HepG2 (cell line): ENCODE data around the gene VSTM1. TPM values are rescaled to one million over a fixed set of nuclear protein-coding genes. Genes with fewer than 3 reads are reported as not detected.

Experiments used
- ATAC-seq: fragments of 200-7000 bp; cut with Tn5 transposase; 3 replicates; pipeline ENCODE4 v1.9.1; 2020; ENCODE audit warnings: mild to moderate bottlenecking, moderate library complexity
- BruUV-seq: library from RNA; stranded (reverse); fragments of 400-500 nt; replicated peaks from 2 replicates; lab custom pipeline; 2021; lab: Mats Ljungman, UMichigan
- CTCF ChIA-PET: fragments of 300-600 bp; formaldehyde crosslinking; extraction: SDS; loops from one replicate; lab custom pipeline; 2021; ENCODE audit warnings: low total read pairs, inconsistent platforms, low intra/inter-chr PET ratio; lab: Yijun Ruan, JAX
- POLR2A ChIA-PET: fragments of 350-600 bp; sonication (Branson Sonifier 250); formaldehyde crosslinking; loops from one replicate; lab custom pipeline; 2020; ENCODE audit warnings: antibody characterized with exemption, inconsistent platforms; lab: Yijun Ruan, JAX
- DNase-seq: peaks from one replicate; pipeline ENCODE4 v3.0.0-alpha.2; 2015; ENCODE audit warnings: low spot score
- FAIRE-seq: peaks from 3 replicates; lab custom pipeline; 2011; peaks lifted over from hg19 to GRCh38; lab: Jason Lieb, UNC
- H2AFZ ChIP-seq: one replicate; pipeline ENCODE4 v1.6.1; 2011; ENCODE audit warnings: low read length, inconsistent platforms
- H3K27ac ChIP-seq: fragments of 300-600 bp; 3 replicates; pipeline ENCODE4 v1.8.0; 2011; ENCODE audit warnings: mixed run types, mild to moderate bottlenecking, mixed read lengths, low read length, inconsistent platforms; ENCODE audit not compliant: insufficient read depth; ENCODE audit errors: extremely low read length
- H3K27me3 ChIP-seq, 2 experiments: fragments of 200-600 bp in 1 of 2; 2 replicates in 1 of 2; 3 replicates in 1 of 2; pipeline versions ENCODE4 v1.6.0 to v1.8.0; 2011; ENCODE audit warnings: low read length in 2 of 2, mild to moderate bottlenecking in 2 of 2, moderate library complexity in 2 of 2, inconsistent platforms in 1 of 2; ENCODE audit not compliant: insufficient read depth in 2 of 2, control insufficient read depth in 1 of 2
- H3K36me3 ChIP-seq, 2 experiments: fragments of 200-600 bp in 1 of 2; replicated peaks in 1 of 2; 2 replicates in 1 of 2; 3 replicates in 1 of 2; pipeline versions ENCODE4 v1.5.1 to v1.8.0; 2011; ENCODE audit warnings: low read length in 2 of 2, inconsistent platforms in 1 of 2; ENCODE audit not compliant: insufficient read depth in 2 of 2, control insufficient read depth in 1 of 2
- H3K4me1 ChIP-seq: 2 replicates; pipeline ENCODE4 v1.5.1; 2012; ENCODE audit warnings: low read length, inconsistent platforms; ENCODE audit not compliant: insufficient read depth
- H3K4me2 ChIP-seq: 2 replicates; pipeline ENCODE4 v1.6.0; 2011; ENCODE audit warnings: low read depth, low read length, inconsistent platforms
- H3K4me3 ChIP-seq, 3 experiments: fragments of 200-600 bp in 1 of 3; sonication (generic), shearing (Covaris generic) in 1 of 3; replicated peaks in 1 of 3; 2 replicates each; pipeline ENCODE4 v1.5.1; 2011 to 2016; ENCODE audit warnings: low read length in 3 of 3, inconsistent platforms in 2 of 3, low read depth in 2 of 3, mild to moderate bottlenecking in 2 of 3, control low read depth in 1 of 3, mixed read lengths in 1 of 3; ENCODE audit not compliant: insufficient read depth in 1 of 3
- H3K79me2 ChIP-seq: one replicate; pipeline ENCODE4 v1.6.1; 2011; ENCODE audit warnings: low read length, inconsistent platforms; ENCODE audit not compliant: insufficient read depth
- H3K9ac ChIP-seq: 2 replicates; pipeline ENCODE4 v1.6.0; 2011; ENCODE audit warnings: mild to moderate bottlenecking, low read depth, low read length, inconsistent platforms; ENCODE audit not compliant: insufficient read depth
- H3K9me3 ChIP-seq: 2 replicates; pipeline ENCODE4 v1.5.1; 2012; ENCODE audit warnings: mild to moderate bottlenecking, low read length
- H4K20me1 ChIP-seq: 2 replicates; pipeline ENCODE4 v1.6.0; 2011; ENCODE audit warnings: inconsistent platforms, mild to moderate bottlenecking, low read length, moderate library complexity; ENCODE audit not compliant: insufficient read depth
- CCAR2 ChIP-seq: fragments of 200-400 bp; formaldehyde crosslinking; optimal IDR thresholded peaks from 2 replicates; pipeline ENCODE3; 2018; ENCODE audit warnings: low read depth, mild to moderate bottlenecking, low read length, moderate library complexity
- IKZF4 ChIP-seq: sonication (generic); formaldehyde crosslinking; IDR thresholded peaks from 2 replicates; pipeline ENCODE4 v1.5.1; 2020; ENCODE audit warnings: borderline replicate concordance, mild to moderate bottlenecking, low read depth, missing genetic modification reagents; ENCODE audit errors: not compliant biosample characterization
- MZF1 ChIP-seq: sonication (generic); formaldehyde crosslinking; IDR thresholded peaks from 2 replicates; pipeline ENCODE4 v1.8.1; 2023; ENCODE audit warnings: mild to moderate bottlenecking, missing genetic modification reagents, borderline replicate concordance
- SRSF1 ChIP-seq: fragments of 200-400 bp; formaldehyde crosslinking; optimal IDR thresholded peaks from 2 replicates; pipeline ENCODE3; 2017; ENCODE audit warnings: mild to moderate bottlenecking, low read depth, low read length, moderate library complexity
- THAP9 ChIP-seq: sonication (generic); formaldehyde crosslinking; IDR thresholded peaks from 2 replicates; pipeline ENCODE4; 2020; ENCODE audit warnings: missing genetic modification reagents, mild to moderate bottlenecking, borderline replicate concordance
- TOPORS ChIP-seq: sonication (generic); formaldehyde crosslinking; IDR thresholded peaks from 2 replicates; pipeline ENCODE4 v1.8.0; 2023; ENCODE audit warnings: mild to moderate bottlenecking, missing genetic modification reagents
- ZNF143 ChIP-seq: sonication (generic); formaldehyde crosslinking; IDR thresholded peaks from 2 replicates; pipeline ENCODE4 v1.4.0; 2020; ENCODE audit warnings: missing genetic modification reagents
- ZNF430 ChIP-seq: sonication (generic); formaldehyde crosslinking; IDR thresholded peaks from 2 replicates; pipeline ENCODE4 v1.9.0; 2021; ENCODE audit warnings: mild to moderate bottlenecking, missing genetic modification reagents
- WGBS: methylation state at CpG from one replicate; pipeline ENCODE4 v1.1.6; 2017; ENCODE audit warnings: low lambda C conversion rate; 5-methylcytosine and 5-hydroxymethylcytosine counted together
- in situ Hi-C: cut with HindIII; loops from 2 replicates; pipeline ENCODE4 v1.10.0; 2017; ENCODE audit warnings: low pct_unique_long_range_greater_than_20kb; ENCODE audit not compliant: extremely low pct_ligation_motif_present
- intact Hi-C: fragments of 100-400 bp; cut with micrococcal nuclease; formaldehyde crosslinking; loops from one replicate; pipeline ENCODE4 v1.10.0; 2022; ENCODE audit not compliant: unreplicated experiment
- polyA plus RNA-seq, 8 experiments: library from polyadenylated mRNA; depleted of rRNA in 3 of 8; stranded (reverse) in 7 of 8; unstranded in 1 of 8; fragments of >200 nt; fragmentation: Illumina TruSeq in 4 of 8; extraction: Trizol in 4 of 8; gene quantifications; 2 replicates each; pipeline versions ENCODE4 v1.2.1 to v1.2.3, GENCODE V29; 2011 to 2016; ENCODE audit warnings: low read depth in 4 of 8, missing spikeins in 1 of 8, mixed read lengths in 1 of 8; ENCODE audit not compliant: insufficient read depth in 1 of 8
- total RNA-seq, 5 experiments: library from RNA; depleted of rRNA; stranded (reverse); fragments of >200 nt; fragmentation: Illumina TruSeq; extraction: Trizol; gene quantifications; 2 replicates each; pipeline ENCODE4 v1.2.3, GENCODE V29; 2016; ENCODE audit warnings: low read depth in 1 of 5
- TF ChIP-seq, protein P1 (sequence below): IDR thresholded peaks from 2 replicates; pipeline ENCODE4 v1.6.1; 2016; ENCODE audit warnings: control low read depth

Gene VSTM1
- total and polyA plus RNA-seq, 2 of the 13 experiments (the other 11 are each of a cell fraction or from before 2014, with no cell fraction given), result not detected

DNA sequence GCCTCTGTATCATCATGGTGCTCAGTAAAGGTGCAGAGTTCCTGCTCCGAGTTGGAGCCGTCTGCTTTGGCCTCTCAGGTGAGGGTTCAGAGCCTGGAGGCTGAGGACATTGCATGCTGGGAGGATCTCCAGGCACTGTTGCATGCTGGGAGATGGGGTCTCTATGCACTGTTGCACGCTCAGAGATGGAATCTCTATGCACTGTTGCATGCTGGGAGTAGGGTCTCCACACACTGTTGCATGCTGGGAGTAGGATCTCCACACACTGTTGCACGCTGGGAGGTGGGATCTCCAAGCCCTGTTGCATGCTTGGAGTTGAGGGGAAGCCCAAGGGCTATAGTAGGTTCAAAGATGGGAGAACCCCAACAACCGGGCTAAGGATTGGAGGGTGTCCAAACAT is 64.0 kb downstream of the VSTM1 start:
- in situ Hi-C loops (no loop called here), intact Hi-C loops (no loop called here)
- CTCF ChIA-PET, result no interaction called here
- no peaks in the 10 kb centered on the region for H4K20me1 ChIP-seq
- no peak overlapping the region for H3K4me3 ChIP-seq
- TF ChIP-seq ZNF143 (CRISPR knock-in tag), result peak; percentile 49; the same call in 1 of the 2 replicates
- no peak for TF ChIP-seq IKZF4 (CRISPR knock-in tag)
- no peak for TF ChIP-seq CCAR2
- TF ChIP-seq MZF1, result no peak
- TF ChIP-seq, protein P1, sequence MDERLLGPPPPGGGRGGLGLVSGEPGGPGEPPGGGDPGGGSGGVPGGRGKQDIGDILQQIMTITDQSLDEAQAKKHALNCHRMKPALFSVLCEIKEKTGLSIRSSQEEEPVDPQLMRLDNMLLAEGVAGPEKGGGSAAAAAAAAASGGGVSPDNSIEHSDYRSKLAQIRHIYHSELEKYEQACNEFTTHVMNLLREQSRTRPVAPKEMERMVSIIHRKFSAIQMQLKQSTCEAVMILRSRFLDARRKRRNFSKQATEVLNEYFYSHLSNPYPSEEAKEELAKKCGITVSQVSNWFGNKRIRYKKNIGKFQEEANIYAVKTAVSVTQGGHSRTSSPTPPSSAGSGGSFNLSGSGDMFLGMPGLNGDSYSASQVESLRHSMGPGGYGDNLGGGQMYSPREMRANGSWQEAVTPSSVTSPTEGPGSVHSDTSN (CRISPR knock-in tag), result no peak
- TF ChIP-seq SRSF1, result no peak
- TF ChIP-seq THAP9 (CRISPR knock-in tag), result 0 out of 2 replicates have a peak, but pooled peaks have one; percentile 25
- no peak for TF ChIP-seq TOPORS (CRISPR knock-in tag)
- no peak for TF ChIP-seq ZNF430 (CRISPR knock-in tag)
- H2AFZ ChIP-seq, result no peak overlapping the region
- H3K4me2 ChIP-seq, result no peak overlapping the region
- no peak for FAIRE-seq
- H3K79me2 ChIP-seq, result no peaks in the 10 kb centered on the region
- H3K36me3 ChIP-seq, result no peaks in the 10 kb centered on the region
- 0% methylated on average over 4 of the region's 5 CpGs for WGBS
- ATAC-seq, result no peak
- no TSS peak for BruUV-seq
- DNase-seq, result no peak
- POLR2A ChIA-PET, result no interaction called here
- no peak overlapping the region for H3K27ac ChIP-seq
- no peaks in the 10 kb centered on the region for H3K4me1 ChIP-seq
- H3K9me3 ChIP-seq, result no peaks in the 10 kb centered on the region
- no peak overlapping the region for H3K9ac ChIP-seq
- peaks cover 0 to 12% of the 10 kb centered on the region in 2 experiments; a peak in 3 of 5 replicates for H3K27me3 ChIP-seq
